Activated gamma-delta T cell treated with Interleukin-2 at 50 U/mL for 16 hours (primary cell): Measurements from ENCODE around the gene PRKCD.

Experiments used
- DNase-seq: peaks from one replicate; pipeline ENCODE4 v3.0.0-alpha.2; 2020

The PRKCD gene

DNA sequence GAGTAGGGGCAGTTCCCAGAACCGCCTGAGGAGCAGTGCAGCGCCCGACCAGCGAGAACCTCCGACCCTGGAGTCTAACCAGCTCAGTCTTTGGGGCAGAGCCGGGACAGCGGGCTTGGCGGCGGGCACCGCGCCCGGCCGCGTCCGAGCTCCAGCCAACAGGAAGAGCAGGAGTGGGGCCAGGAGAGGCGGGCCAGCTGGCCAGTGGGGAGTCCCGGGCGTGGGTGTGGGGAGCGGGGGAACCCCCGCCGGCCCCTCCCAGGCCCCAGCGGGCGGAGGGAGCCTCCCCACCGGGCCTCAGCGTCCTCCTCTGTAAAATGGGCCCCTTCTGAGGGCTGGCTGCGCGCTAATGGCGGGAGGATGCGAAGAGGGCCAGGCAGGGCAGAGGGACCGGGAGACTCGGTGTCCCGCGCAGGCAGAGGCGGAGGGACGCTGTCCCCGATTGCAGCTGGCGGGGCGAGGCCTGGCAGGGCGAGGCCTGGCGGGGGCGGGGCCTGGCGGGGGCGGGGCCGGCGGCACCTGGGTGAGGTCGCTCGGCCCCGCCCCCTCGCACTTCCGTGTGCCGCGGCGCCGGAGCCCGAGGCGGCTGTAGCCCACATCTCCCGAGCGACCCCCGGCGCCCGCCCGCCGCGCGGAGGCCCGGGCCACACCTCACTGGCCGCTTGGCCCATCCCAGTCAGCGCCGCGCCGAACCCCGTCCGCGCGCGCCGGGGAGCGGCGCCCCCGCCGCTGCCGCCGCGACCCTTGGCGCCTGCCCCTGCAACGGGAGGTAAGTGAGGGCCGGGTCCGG is at the start of gene PRKCD:
PRKCD (plus strand) TSS at position 550 of the 790 bp plus-strand sequence. CDS start 17,214 bp downstream, outside the sequence.
- DNase-seq: peak; percentile 71

DNA sequence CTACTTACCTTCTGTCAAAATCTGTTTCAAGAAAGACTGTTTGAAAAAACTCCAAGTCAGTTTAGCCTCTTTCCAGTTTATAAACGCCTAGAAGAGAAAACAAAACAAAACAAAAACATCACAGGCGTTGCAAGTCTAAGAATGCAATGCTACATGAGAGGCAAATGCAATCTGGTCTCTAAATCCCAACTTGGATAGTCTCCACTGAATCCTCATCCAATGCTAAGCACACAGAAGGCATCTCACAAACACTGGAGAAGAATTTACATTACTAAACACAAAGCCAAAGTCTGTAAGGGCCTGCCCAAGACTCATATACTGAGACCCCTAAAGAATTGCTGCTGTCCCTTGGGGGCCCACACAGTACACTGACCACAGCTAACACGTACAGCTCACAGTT is 49.2 kb upstream of the PRKCD start:
- no peak for DNase-seq

DNA sequence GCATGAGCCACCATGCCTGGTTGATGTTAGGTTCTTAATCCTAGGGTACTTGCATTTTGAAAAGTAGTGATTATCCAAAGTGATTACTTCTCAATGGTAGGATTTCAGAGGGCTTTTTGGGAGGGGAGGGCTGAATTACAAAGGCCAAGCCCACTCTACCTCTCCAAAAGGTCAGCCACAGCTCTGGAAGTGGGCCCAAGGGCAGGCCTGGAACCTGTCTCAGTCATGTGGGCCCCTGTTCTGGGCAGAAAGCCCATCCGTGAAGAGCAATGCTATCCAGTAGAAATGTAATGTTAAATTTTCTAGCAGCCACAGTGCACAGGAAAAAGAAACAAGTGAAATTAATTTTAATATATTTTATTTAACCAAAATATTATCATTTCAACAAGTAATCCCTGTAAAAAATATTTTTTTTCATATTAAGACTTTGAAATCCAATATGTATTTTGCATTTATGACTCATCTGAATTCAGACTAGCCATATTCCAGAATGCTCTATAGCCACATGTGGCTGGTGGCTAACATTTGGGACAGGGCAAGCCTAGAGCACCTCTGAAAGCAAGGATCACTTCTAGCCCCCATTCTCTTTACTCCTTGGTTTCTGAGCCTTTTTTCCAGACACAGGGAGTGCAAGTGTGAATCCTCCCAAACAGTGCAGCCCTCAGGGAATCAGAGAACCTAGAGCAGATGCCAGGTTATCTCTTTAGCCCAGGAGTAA is 47.6 kb upstream of the PRKCD start:
- DNase-seq: no peak

DNA sequence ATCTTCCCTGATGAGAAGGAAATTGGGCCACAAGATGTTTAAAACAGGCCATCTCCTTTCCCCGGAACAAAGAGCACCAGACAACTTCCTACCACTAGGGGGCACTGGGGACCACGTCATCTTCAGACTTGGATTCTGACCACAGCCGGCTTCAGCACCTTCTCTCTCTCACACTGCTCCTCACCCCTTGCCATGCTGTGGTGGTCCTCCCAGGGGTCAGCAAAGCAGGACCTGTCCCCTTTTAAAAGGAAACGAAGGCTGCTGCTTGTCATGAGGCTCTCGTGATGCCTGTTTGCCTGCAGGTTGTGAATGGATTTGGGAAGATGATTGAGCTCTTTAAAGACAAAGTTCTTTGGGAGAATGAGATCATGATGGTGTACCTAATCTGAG is 47.0 kb upstream of the PRKCD start:
- DNase-seq: peak; percentile 82

DNA sequence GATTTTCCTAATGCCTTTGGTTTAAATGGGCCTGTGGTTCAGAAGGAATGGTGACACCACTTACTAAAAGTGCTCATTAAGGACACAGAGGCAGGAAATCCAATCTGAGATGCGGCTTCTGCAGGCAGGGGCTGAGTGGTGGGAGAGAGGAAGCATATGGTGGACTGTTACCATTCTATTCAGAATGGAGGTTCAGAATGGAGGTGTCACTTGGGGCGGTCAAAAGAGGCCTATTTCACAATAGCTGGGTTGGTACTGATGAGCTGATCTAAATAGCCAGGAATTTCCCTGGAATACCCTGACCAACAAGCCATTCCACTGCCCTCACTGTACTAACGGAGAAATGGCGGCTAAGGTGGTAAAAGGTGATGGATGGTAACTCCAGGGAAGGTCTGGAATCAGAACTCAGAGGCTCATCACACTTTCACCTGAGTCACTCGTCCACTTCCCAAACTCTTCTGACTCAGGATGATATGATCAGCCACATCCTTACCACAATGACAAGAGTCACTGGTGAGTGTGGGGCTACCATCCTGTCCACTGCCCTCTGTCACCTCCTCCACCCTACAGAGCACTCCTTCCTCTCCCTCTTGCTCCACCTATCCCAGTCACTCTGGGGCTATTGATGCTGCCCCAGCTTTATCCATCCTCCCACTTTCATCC is 46.5 kb upstream of the PRKCD start:
- no peak for DNase-seq

DNA sequence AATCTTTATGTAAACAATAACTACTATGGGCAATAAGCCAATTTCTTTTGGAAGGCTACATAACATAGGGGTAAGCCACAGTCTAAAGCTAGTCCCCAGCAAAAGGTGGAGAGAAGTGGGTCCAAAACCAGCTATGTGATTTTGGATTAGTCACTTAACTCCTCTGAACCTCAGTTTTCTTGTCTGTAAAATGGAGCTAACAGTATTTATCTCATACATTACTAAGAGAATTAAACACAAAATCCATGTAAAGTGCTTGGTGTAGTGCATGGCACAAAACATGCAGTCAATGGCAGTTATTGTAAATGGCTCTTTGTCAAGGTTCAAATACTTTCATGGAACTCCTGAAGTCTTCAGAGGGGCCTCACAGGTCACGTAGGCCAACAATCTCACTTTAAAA is 44.1 kb upstream of the PRKCD start:
- DNase-seq: no peak

DNA sequence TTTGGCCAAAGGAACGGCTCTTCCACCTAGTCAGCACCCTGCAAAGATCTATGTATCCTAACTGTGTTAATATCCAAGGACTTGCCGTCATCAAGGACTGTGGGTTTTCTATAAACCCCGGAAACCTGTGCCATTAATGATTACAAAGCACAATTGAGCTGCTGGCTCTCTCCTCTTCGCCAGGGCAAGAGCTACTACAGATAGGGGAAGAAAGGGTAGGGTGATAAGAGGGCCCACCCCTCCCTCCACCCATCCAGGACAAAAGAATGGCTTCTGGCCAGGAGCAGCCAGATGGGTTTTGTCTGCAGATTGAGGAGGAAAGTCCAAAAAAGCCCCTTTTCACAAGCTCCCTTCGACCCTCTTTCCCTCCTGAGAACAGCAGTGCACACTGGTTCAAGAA is 40.7 kb upstream of the PRKCD start:
- no peak for DNase-seq

DNA sequence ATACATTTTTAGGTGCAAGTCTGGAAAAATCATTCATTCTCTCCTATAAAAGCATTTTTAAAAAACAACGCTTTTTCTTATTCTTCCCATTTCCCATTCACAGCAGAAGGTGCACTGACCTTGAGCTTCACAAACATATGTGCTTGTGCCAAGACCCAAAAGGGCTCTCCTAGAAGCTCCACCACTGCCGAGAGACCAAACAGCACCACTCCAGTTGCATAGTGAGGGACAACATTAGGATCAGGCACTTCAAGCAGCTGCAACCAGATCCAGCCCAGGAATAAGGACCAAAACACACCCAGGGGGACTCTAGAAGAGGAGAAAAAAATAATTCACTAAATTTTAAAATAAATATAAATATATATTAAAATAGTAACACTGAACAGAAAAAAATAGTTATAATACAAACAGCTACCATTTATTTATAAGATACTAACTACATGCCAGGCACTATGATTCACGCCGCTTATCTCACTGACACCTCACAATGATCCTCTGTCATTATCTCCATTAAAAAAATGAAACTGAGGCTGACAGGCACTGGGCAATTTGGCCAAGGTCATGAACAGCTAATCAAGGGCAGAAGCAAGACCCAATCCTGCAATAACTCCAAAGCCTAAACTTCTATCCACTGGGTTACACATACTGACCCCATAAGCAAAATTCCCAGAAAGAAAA is 38.6 kb upstream of the PRKCD start:
- DNase-seq: no peak

DNA sequence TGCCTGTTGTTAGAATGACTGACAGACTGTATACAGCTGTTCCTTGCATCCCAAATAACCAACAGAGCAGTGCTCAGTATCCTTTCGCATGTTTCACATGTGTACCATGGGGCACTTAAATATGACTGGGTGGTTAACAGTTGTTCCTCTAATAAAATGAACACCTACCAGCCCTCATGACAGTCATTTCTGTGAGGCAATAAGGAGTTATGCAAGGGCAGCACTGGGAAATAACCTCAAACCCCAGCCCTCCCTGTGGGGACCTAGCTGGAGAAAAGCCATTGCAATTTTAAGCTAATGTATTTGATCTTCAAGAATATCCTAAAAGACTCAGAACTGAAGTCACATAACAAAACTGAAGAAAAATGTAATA is 38.1 kb upstream of the PRKCD start:
- DNase-seq: no peak

DNA sequence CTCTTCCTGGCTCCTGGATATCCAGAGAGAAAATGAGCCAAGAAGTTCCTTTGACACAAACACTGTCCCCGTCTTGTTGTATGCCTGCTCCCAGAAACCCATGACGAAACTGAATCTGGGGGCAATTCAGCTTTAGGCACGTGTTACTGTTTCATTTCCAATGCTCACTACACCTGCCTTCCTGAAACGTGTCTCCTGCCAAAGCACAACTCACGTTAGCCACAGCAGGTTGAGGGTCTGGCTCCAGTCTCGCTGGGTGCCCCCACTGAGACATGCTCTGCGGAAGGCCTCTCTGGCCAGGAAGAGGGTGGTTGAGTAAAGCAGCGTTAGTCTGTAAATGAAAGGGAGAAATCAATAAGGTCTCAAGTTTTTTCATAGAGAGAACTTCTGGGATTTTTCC is 37.5 kb upstream of the PRKCD start:
- no peak for DNase-seq

DNA sequence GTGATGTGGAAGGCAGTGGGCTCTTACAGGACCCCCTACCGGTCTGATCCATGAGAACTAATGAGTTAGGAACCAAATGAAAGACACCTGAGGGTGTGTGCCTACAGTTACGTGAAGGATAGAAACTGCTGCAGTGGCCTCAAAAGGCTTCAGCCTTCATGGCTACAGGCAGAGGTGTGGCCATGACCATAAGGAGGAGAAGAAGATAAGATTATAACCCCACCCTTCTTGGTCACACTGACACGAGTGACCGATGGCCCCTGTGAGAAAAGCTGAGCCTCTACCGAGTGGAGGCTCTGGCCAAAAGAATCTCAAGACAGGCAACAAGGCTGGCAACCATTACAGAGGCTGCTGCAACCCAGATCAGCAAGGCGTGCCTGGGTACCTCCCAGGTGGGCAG is 37.1 kb upstream of the PRKCD start:
- DNase-seq: no peak

DNA sequence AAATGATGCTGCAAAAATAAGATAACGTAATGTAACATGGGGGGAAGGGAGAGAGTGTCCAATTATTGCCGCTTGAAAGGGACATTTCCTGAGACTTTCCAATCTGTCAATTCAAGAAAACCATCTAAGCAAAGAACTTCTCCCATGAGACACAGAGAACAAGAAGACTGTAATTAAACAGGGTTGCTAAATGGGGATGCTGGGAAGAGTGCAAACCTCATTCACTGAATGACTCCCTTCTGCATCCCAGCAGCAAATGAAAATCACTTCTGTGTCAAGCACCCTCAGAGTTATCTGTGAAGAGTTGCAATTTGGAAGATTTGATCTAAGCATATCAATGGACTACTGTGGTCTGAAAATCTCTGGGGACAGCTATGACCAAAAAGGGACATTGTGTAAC is 34.4 kb upstream of the PRKCD start:
- no peak for DNase-seq

DNA sequence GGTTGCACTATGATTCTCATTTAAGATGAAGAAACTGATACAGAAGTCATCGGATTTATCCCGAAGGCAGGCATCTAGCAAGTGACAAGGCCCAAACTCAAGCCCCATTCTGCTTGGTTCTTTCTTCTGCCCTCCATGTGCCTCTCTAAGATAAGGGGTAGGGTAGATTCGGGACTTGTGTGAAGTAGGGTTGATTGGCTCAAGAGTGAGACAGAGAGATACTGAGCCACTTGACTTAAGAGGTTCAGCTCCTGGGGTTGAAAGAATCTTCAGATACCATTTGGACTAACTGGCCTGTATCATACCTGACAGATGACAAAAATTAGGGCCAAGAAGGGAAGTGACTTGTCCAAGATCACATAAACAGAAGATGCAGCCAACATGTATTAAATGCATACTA is 31.7 kb upstream of the PRKCD start:
- DNase-seq: no peak

DNA sequence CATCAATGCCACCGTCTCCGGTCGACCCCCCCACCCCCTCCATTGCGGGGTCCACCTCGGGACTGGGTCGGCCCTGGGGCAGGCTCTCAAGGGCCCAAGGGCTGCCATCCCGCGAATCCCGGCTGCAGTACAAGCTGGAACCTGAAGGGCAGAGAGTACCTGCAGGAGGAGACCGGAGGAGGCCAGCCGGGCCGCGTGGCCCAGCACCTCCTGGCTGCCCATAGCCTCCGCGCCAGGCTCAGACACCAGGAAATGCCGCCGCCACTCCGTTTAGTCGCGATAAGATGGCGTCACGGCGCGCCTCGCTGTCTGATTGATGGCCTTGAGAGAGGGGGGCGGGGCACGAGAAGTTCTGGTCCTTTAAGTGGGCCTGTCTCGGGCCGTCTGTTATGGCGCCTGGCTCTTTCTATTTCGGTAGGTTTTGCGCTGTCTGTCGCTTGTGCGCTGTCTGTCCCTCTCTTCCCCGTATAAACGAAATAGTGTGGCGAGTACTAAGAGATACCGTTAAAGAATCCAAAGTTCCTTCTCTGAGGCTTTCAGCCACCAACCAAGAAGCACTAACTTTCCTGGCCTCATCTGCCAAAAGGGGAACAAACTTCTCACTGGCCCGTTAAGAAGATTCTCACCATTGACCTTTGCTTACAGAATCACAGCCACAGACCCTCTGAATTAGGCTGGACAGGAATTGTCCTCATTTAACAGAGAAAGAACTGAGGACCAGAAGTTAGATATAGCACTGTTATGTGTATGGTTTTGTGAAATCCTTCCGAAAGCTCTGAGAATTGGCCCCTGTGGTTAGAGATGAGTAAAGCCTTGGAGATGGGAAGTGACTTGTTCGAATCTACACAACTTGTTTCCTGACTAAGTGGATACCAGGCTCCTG is 30.6 kb upstream of the PRKCD start, which contains the start of gene RFT1:
RFT1 (minus strand) TSS at position 257 of the 883 bp plus-strand sequence; CDS start at position 222, 35 bp downstream.
- peak; percentile 98 for DNase-seq

DNA sequence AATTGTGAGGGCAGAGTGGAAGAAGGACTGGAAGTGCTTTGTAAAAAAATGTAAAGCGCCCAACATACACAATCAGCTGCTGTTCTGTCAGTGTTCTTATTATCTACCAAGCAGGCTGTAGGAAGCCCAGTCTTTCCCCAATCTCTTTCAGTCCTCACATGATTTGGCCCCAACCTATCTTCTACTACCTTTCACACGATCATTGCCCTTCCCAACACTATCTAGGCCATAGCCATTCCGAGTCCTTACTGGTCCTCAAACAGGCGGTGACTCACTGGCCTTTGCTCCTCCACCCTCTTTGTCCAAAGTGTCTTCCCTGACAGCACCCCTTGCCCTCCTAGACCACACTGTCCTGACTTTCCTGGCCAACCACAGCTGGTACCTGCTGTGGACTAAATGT is 29.9 kb upstream of the PRKCD start:
- DNase-seq: no peak

DNA sequence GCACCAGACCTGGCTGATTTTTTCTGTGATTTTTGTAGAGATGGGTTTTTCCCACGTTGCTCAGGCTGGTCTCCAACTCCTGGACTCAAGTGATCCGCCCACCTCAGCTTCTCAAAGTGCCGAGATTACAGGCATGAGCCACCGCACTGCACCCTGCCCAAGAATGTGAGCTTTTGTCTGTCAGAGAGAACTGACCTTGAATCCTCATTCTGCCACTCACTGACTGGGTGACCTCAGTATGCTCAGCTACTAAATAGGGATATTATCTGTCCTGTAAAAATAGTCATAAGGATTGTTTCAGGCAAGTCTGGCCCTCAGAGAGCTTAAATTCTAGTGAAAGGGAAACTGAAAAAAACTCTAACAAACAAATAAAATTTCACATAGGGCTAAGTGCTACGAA is 28.7 kb upstream of the PRKCD start:
- no peak for DNase-seq

DNA sequence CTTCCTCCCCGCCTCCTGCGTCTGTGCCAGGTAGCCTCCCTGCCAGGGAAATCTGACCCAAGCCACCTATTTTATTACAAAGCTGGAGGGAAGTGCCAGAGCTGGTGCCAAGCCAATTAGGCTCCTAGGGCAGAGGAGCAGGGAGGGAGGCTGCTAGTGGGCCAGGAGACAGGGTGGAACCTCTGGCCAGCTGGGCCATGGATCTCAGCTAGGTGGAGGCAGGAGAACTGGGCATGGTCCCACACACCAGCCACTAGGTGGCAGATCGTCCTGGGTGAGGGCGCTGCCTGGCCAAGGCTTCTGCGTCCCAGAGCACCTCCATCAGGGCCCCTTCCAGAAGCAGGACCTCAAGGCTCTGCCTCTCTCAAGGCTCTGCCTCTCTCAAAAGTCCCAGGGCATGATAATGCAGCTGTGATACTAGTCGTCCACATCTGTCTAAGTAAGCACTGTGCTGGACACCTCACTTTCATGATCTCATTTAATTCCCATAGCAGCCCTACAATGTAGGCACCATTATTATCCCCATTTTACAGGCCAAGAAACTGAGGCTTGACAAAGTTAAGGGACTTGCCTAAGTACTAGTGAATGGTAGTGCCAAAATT is 26.3 kb upstream of the PRKCD start:
- DNase-seq: peak; percentile 49

DNA sequence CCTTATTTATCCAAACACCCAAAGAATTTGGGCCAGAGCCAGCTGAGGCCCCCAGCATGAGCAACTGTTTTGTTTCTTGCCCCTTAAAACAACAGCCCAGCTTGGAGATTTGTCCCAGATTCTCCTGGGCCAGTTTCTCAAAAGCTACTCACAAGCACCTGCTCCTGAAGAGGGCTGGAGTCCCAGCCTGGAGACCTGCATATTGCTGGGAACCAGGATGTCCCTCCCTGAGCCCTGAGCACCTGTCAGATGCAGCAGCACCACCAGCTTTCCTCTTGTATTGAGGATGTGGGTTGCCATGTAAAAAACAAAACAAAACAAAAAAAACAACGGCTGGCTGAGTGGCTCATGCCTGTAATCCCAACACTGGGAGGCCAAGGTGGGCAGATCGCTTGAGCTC is 23.8 kb upstream of the PRKCD start:
- no peak for DNase-seq

DNA sequence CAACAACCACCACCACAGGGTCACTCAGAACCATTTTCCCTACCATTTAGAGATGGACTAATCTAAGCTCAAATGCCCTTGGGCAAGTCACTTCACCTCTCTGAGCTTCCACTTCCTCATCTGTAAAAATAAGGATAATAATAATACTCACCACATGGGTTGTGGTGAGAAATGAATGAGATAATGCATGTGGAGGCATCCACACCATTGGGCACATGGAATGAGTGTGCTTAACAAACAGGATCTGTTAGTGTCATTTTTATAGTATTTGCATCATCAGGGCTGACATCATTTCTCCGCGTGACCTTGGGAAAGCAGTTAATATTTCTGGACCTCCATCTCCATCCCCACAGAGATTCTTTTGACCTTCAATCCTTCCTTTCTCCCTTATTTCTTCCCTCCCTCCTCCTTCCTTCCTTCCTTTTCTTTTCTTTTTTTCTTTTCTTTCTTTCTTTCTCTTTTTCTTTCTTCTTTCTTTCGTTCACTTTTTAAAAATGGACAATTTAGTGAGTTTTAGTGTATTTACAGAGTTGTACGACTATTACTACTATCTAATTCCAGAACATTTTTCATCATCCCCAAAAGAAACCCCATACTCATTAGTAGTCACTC is 23.1 kb upstream of the PRKCD start:
- DNase-seq: no peak

DNA sequence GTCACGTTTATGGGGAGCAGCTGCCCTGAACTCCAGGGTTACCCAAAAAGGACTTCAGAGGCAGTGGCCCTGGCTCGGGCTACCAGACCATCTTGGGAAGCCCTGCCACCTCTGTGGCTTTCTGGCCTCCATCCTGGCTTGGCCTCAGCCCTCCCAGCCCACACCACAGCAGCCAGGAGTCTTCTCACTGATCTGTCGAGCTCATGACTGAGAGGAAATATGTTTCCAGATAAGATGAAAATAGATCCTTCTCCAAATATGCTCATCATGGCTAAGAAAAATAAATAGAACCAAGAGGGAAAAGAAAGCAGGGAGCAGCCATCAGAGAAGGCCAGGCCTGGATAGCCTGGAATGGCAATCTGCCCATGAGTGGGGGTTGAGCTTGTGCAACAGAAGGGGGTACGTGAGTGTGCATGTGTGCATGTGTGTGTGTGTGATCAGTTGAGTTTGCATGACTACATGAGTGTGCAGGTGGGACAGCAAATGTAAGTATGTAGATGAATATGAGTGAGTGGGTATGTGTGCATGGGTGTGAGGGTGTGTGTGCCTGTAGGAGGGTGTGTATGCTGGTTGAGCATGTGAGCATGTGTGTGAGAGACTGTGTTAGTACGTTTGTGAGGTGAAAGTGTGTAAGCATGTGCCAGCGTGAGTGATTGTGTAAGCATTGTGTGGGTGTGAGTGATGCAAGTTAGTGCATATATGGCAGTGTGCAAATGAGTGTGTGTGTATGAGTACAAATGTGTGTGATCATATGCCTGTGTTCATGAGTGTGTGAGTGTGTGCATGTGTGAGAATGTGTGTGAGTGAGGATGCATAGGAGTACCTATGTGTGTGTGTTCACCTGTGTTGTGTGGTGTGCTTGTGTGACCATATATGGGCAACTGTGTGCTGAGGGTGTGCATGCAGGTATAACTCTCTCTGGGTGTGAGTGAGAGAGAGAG is 20.8 kb upstream of the PRKCD start:
- no peak for DNase-seq
